SIG-M5 treated with dmso at 0.1 percent for 504 hours (cell line): ENCODE data around the gene TMTC2.

Source experiments
- DNase-seq: peaks from one replicate; lab custom pipeline; 2025; ENCODE audit not compliant: unreplicated experiment; lab: John Stamatoyannopoulos, UW

Gene TMTC2

DNA sequence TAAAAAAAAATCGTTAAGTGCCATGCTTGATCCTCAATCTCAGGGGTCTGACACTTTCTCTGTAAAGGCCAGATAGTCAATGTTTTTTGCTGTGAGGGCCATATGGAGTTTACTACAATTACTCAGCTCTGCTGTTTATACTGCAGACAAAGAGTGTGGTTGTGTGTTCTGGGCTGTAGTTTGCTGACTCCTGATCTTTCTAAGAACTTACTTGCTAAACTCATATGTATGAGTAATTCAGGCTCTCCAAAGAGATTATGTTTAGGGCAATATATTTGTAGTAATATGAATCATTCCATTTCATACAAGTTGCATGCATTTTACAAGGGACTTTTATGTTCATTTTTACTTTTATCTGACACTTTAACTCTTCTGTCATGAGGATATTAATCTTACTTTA is 188.2 kb downstream of the TMTC2 start:
- no peak for DNase-seq

- no peak for DNase-seq
Observed at GRCh38 chr12:82876075-82876474, 189.4 kb downstream of the TMTC2 start.

DNA sequence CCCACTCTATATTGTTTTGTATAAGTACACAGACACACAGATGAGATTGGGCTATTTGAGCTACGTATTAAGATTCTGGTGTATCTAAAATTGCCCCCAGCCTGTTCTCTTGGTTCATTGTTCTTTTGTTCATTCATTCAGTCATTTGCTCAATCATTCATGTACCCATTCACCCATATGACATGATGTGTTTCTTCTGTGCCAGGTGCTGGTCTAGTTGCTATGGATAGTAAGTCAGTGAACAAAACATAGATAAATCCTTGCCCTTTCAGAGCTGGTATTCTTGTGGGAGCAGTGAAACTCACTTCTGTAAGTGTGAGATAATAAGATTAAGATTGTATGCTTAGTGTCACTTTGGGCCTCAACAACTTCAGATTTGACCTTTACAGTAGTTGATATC is 191.3 kb downstream of the TMTC2 start:
- no peak for DNase-seq

GRCh38 chr12:82880442-82880901 is 193.8 kb downstream of the TMTC2 start:
- DNase-seq = no peak

- peak; percentile 21 for DNase-seq
Observed at GRCh38 chr12:82883394-82884355, 197.0 kb downstream of the TMTC2 start.

GRCh38 chr12:82886671-82887340 is 200.1 kb downstream of the TMTC2 start:
- no peak for DNase-seq

DNA sequence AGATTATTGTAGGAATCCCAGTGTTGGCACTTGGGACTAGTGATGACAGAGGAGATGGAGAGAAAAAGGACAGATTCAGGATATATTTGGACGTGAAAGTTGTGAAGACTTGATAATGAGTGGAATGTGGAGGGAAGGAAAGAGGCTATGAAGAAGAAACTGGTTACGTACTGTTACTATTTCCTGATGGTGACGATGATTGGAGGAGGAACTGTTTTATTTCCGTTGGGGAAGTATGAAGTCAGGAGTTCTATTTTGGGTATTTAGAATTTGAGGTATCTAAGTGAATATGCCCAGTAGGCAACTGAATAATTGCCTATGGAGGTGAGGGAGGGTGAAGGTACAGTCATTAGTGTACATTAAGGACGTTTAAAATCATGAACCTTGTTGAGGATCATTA is 207.2 kb downstream of the TMTC2 start:
- DNase-seq = no peak

- no peak for DNase-seq
Observed at GRCh38 chr12:82896277-82896676, 209.6 kb downstream of the TMTC2 start.

DNA sequence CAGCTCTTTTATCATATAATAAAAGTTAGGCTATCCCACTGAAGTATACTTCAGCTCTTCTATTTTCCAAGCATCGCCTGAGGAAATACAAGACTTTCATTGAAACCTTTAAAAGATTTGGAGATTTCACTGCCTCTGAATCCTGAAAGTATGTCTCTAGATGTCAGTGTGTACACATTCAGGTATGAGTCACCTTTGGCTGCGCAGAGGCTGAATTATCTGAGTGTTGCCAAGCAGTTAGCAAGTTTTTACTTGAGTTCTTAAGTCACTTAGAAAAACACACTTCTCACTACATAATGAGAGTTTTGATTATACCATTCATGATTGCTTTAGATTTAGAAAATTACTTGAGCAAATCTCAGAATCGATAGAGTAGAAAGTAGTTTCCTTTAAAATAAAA is 210.3 kb downstream of the TMTC2 start:
- peak; percentile 36 for DNase-seq

DNA sequence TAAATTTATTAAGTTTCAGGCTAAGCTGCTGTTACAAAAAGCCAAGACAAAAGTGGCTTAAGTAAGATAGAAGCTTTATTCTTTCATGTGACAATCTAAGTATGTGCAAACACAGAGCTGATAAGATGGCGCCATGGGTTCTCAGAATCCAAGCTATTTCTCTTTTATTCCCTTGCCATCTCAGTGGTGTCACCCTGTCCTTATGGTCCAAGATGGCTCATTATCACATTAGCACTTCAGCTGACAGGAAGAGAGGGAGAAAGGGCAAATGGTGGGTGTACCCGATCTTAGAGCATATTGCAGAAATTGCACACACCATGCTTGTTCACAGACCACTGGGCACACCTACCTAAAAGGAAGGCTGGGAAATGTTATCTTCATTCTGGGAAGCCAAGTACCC is 211.7 kb downstream of the TMTC2 start:
- DNase-seq = no peak

- no peak for DNase-seq
Observed at GRCh38 chr12:82904219-82904790, 217.6 kb downstream of the TMTC2 start.

DNA sequence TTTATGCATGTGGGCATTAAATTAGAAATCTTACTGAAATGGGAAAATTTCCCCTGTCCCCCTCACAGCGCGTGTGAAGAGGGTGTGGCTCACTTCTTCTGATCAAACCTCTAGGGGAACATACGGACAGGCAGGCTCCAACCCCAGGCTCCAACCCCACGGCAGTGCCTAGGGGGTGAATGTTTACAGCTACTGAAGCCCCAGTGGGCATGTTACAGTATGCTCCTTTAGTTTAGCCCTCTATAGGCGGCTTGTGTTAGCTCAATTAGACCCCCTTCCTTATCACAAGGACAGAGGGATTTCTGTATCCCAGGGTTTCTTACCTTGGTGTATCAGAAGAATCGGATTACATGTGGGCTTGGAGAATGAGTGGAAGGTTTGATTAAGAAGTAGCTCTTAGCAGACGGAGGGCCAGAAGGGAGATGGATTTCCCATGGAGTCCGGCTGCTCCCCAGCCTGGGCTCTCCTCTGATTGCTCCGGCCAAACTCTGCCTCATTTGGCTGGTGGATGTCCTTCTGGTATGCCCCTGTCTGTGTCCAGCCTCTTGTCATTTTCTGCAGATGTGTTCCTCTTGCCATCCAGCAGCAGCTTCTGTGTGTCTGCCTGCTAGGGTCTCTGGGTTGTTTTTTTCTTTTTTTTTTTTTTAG is 223.7 kb downstream of the TMTC2 start:
- DNase-seq = no peak

DNA sequence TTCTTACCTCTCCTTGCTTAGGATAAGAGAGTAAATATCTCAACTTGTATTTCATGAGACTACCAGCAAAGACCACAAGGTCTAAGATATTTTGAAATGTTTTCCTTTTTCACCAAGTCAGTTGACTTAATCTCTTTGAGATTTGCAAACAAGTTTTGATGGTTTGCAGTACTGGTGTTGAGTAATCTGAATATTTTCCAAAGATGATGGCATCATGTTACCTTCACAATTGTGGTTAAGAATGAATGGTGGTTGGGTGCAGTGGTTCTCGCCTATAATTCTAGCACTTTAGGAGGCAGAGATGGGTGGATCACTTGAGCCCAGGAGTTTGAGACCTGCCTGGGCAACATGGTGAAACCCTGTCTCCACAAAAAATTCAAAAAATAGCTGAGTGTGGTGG is 225.7 kb downstream of the TMTC2 start:
- DNase-seq = peak; percentile 48

DNA sequence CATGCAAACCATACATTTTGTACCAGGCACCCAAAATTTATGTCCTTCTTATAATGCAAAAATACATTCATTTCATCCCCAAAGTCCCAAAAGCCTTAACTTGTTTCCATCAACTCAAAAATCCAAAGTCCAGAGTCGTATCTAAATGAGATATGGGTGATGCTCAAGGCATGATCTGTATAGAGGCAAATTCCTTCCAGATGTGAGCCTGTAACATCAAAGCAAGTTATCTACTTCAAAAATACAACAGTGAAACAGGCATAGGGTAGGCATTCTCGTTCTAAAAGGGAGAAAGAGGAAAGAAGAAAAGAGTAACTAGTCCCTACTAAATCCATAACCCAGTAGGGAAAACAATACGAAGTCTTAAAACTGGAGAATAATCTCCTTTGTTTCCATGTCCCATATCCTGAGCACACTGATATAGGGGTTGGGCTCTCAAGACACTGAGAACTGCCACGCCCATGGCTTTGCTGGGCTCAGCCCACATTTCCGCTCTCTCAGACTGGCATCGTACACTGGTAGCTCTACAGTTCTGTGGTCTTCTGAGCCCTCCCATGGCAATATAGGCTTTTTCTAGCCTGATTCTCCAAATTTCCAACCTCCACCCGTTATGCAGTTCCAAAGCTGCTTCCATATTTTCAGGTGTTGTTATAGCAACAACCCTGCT is 232.8 kb downstream of the TMTC2 start:
- no peak for DNase-seq

DNA sequence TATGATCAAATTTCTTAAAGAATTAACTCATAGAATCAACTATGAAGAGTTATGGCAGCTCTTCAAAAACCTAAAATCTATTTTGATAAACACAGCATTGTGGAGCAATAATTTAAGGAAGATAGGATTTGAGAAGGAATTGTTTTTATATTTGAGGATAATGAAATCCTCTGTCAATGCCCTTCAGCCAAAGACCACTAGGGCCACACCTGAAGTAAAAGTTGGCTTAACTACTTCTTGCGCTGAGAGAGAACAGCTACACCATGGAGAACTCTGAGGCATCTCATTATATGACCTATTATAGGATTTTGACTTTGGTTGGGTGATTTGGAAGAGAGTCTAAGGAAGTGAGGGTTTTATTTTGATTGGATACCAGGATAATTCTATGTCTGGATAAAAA is 237.2 kb downstream of the TMTC2 start:
- no peak for DNase-seq

GRCh38 chr12:82926630-82927029 is 239.9 kb downstream of the TMTC2 start:
- no peak for DNase-seq

DNA sequence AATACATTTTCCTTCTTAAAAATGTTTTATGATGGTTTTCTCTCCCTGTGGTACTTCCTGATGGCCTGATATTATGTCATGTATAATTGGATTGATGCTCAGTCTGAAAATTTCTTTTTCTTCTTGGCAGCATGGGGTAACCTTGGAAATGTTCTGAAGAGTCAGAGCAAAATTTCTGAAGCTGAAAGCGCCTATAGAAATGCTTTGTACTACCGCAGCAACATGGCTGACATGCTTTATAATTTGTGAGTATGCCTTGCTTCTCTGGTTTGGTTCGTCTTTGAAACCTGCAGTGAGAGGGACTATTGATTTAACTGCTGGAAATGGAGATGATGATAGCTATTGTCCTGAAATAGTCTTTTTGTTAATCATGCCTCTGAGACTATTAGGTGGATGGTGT is 243.6 kb downstream of the TMTC2 start:
- no peak for DNase-seq

DNA sequence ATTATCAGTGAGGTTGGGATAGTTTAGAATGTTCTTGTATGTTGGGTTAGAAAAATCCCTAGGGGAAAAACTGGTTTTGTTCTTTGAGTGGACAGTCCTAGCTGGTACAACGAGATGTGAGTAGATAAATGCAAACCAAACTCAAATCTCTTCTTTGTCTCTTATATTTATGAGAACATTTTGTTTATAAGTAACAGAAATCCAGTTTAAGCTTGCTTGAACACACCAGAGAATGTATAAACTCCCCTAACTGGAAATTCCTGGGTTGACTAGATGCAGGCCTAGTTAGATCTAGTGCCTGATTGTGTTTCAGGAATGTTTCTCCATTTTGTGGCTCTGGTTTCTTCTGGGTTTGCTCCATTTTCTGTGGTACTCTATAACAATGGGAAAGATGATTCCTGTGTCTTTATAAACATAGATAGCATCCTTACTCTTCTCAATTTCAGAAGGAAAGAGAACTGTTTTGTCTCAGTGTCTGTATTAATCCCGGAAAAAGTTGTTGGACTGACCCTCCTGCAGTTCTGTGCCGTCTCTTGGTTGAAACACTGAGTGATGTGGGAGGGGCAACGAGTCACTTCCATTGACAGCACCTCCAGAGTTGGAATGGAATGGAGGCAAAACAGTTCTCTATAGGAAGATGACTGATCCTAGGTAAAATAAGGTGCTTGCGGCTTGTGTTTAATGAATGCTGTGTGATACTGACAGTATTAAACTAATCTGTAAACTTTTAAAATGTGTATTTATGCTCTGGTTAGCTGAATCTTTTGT is 244.8 kb downstream of the TMTC2 start:
- peak; percentile 46 for DNase-seq

GRCh38 chr12:82937151-82937550 is 250.4 kb downstream of the TMTC2 start:
- DNase-seq = no peak

- no peak for DNase-seq
Observed at GRCh38 chr12:82942521-82942920, 255.8 kb downstream of the TMTC2 start.
